Panc1 (cell line): ENCODE results near the gene SPRED2. TPM values are rescaled to one million over a fixed set of nuclear protein-coding genes. Genes with fewer than 3 reads are reported as not detected.

Source experiments
- ATAC-seq: fragments of 200-7000 bp; cut with Tn5 transposase; 2 replicates; pipeline ENCODE4 v1.9.1; 2020; ENCODE audit warnings: mild to moderate bottlenecking, moderate library complexity
- BruUV-seq: library from RNA; stranded (reverse); fragments of 400-500 nt; replicated peaks from 2 replicates; lab custom pipeline; 2021; lab: Mats Ljungman, UMichigan
- CTCF ChIA-PET: fragments of 300-600 bp; sonication (Branson Sonifier 250); formaldehyde crosslinking; loops from one replicate; lab custom pipeline; 2022; ENCODE audit warnings: antibody characterized with exemption; lab: Charles Lee
- POLR2A ChIA-PET: fragments of 300-600 bp; sonication (Branson Sonifier 250); formaldehyde crosslinking; loops from one replicate; lab custom pipeline; 2022; ENCODE audit warnings: antibody characterized with exemption; lab: Charles Lee
- DNase-seq: peaks from one replicate; pipeline ENCODE4 v3.0.0-alpha.2; 2010; ENCODE audit warnings: low read depth, low spot score
- H3K27ac ChIP-seq: 2 replicates; pipeline ENCODE4 v1.5.1; 2011; ENCODE audit warnings: mild to moderate bottlenecking, low read length, inconsistent platforms
- H3K27me3 ChIP-seq: fragments of 200-500 bp; sonication (Bioruptor generic); 2 replicates; pipeline ENCODE4 v1.6.0; 2014; ENCODE audit warnings: low read length, inconsistent platforms; ENCODE audit not compliant: control insufficient read depth, insufficient read depth
- H3K36me3 ChIP-seq: fragments of 200-500 bp; sonication (Bioruptor generic); 2 replicates; pipeline ENCODE4 v1.5.1; 2014; ENCODE audit warnings: inconsistent platforms, mild to moderate bottlenecking, low read length, moderate library complexity; ENCODE audit not compliant: control insufficient read depth, insufficient read depth
- H3K4me1 ChIP-seq: 2 replicates; pipeline ENCODE4 v1.5.1; 2011; ENCODE audit warnings: inconsistent platforms, mild to moderate bottlenecking, low read length, moderate library complexity; ENCODE audit not compliant: control insufficient read depth, insufficient read depth
- H3K4me3 ChIP-seq, 2 experiments: 2 replicates each; pipeline ENCODE4 v1.5.1; 2011 to 2012; ENCODE audit warnings: low read depth in 2 of 2, low read length in 2 of 2, mild to moderate bottlenecking in 2 of 2, inconsistent platforms in 1 of 2, moderate library complexity in 1 of 2
- H3K9me3 ChIP-seq: fragments of 200-500 bp; sonication (Bioruptor generic); 2 replicates; pipeline ENCODE4 v1.5.1; 2014; ENCODE audit warnings: low read depth, mild to moderate bottlenecking, inconsistent platforms, low read length, moderate library complexity; ENCODE audit not compliant: control insufficient read depth, insufficient read depth
- CTCF ChIP-seq: fragments of 450-650 bp; IDR thresholded peaks from 2 replicates; pipeline ENCODE4 v1.5.1; 2017; ENCODE audit warnings: mild to moderate bottlenecking
- POLR2AphosphoS5 ChIP-seq: IDR thresholded peaks from 2 replicates; pipeline ENCODE4 v1.6.1; 2012; ENCODE audit warnings: mild to moderate bottlenecking, low read depth, low read length, moderate library complexity
- REST ChIP-seq, 2 experiments: IDR thresholded peaks; 2 replicates each; pipeline ENCODE4 v1.6.1; 2011 to 2012; ENCODE audit warnings: low read depth in 2 of 2, control low read depth in 1 of 2, low read length in 1 of 2, mild to moderate bottlenecking in 1 of 2, moderate library complexity in 1 of 2; ENCODE audit not compliant: insufficient read depth in 1 of 2
- SIN3A ChIP-seq: IDR thresholded peaks from 2 replicates; pipeline ENCODE4 v1.6.1; 2012; ENCODE audit warnings: low read depth, mild to moderate bottlenecking, low read length, moderate library complexity, borderline replicate concordance; ENCODE audit not compliant: insufficient read depth
- TCF7L2 ChIP-seq: IDR thresholded peaks from 2 replicates; pipeline ENCODE4 v1.6.1; 2011; ENCODE audit warnings: mild to moderate bottlenecking, low read depth, low read length, inconsistent platforms
- in situ Hi-C: cut with HindIII; loops from 2 replicates; pipeline ENCODE4 v1.10.0; 2016; ENCODE audit warnings: low sequenced_read_pairs, low pct_unique_long_range_greater_than_20kb
- intact Hi-C: fragments of 100-400 bp; cut with micrococcal nuclease; formaldehyde crosslinking; loops from one replicate; pipeline ENCODE4 v1.10.0; 2022; ENCODE audit not compliant: unreplicated experiment
- total RNA-seq: library from RNA; stranded (reverse); gene quantifications from one replicate; pipeline ENCODE4 v1.2.1, GENCODE V29; 2021; ENCODE audit not compliant: unreplicated experiment

The SPRED2 gene
- total RNA-seq, 1 experiment from 2014 or later: 60.1 TPM

- DNase-seq: no peak
- TF ChIP-seq CTCF (no peak), REST (IDR thresholded peaks at IDR 0.05; ENCODE audit: insufficient read depth in 1 of 2, low read depth in 2 of 2, low read length in 1 of 2) (no peak), POLR2AphosphoS5 (no peak), SIN3A (no peak), TCF7L2 (no peak)
- no TSS peak for BruUV-seq
- in situ Hi-C loops: no loop called here
- no peaks in the 10 kb centered on the region for H3K9me3 ChIP-seq
- peaks cover 4% of the 10 kb centered on the region; the same call in 1 of the 2 replicates for H3K4me1 ChIP-seq
- ChIA-PET POLR2A (no interaction called here), CTCF (no interaction called here)
- no peaks in the 10 kb centered on the region for H3K36me3 ChIP-seq
- no peaks in the 10 kb centered on the region for H3K27me3 ChIP-seq
- no peak for ATAC-seq
- intact Hi-C loops: no loop called here
- no peak overlapping the region for H3K4me3 ChIP-seq
- H3K27ac ChIP-seq: no peak overlapping the region
Measured at GRCh38 chr2:65294701-65295100, 137.7 kb downstream of the SPRED2 start.

GRCh38 chr2:65294136-65294535, 138.3 kb downstream of the SPRED2 start:
- TF ChIP-seq POLR2AphosphoS5: no peak
- no peak for TF ChIP-seq TCF7L2
- no peak for TF ChIP-seq CTCF
- TF ChIP-seq REST (IDR thresholded peaks at IDR 0.05; ENCODE audit: insufficient read depth in 1 of 2, low read depth in 2 of 2, low read length in 1 of 2): no peak
- no peak for TF ChIP-seq SIN3A
- no TSS peak for BruUV-seq
- Histone ChIP-seq H3K9me3 (no peaks in the 10 kb centered on the region), H3K36me3 (no peaks in the 10 kb centered on the region), H3K4me3 (no peak overlapping the region), H3K4me1 (no peaks in the 10 kb centered on the region), H3K27ac (no peak overlapping the region), H3K27me3 (no peaks in the 10 kb centered on the region)
- in situ Hi-C loops: no loop called here
- intact Hi-C loops: no loop called here
- ATAC-seq: peak; percentile 18; the same call in 1 of the 2 replicates
- DNase-seq: no peak
- POLR2A ChIA-PET: no interaction called here
- CTCF ChIA-PET: interaction anchor here (0.5 kb wide), 1 partner anchor 279 kb away, joined by 3 read pairs; no protein-coding TSS in a partner anchor
